ENCODE results near the gene RAB1A.

Gene RAB1A

DNA sequence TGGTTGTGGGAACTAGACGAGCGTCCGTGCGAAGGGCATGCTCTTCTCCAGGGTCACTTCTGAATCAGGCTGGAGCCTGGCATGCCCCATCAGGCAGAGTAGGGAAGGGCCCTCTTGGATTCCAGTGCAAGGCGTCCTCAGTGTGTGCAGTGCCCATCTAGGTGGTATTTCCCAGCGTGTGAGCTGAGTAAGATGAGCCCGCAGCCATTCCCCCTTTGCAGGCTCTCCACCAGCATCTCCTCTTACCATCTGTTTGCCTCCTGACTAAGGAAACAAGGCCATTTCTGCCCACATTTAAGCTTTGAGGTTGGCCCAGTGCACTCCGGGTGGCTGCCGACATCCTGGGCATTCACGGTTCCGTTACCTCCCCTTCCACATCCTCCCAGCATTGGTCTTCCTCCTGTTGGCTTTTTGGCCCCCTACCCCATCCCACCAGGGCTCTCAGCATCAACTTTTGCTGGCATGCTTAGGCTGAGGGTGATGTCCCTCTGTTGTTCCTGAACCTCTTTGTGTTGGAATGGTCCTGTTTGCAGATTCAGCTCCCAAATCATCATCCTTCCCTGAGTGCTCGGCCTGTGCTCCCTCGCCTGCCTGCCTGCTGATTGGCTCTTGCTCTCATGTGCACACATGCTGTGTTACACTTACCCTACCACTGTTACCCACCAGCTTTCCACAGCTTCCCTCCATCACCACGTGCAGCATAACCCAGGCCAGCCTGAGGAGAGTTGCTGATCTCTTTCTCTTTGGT lies 61.9 kb downstream of the RAB1A start:
- TF ChIP-seq, protein P1, sequence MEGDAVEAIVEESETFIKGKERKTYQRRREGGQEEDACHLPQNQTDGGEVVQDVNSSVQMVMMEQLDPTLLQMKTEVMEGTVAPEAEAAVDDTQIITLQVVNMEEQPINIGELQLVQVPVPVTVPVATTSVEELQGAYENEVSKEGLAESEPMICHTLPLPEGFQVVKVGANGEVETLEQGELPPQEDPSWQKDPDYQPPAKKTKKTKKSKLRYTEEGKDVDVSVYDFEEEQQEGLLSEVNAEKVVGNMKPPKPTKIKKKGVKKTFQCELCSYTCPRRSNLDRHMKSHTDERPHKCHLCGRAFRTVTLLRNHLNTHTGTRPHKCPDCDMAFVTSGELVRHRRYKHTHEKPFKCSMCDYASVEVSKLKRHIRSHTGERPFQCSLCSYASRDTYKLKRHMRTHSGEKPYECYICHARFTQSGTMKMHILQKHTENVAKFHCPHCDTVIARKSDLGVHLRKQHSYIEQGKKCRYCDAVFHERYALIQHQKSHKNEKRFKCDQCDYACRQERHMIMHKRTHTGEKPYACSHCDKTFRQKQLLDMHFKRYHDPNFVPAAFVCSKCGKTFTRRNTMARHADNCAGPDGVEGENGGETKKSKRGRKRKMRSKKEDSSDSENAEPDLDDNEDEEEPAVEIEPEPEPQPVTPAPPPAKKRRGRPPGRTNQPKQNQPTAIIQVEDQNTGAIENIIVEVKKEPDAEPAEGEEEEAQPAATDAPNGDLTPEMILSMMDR (IDR thresholded peaks at IDR 0.05; ENCODE audit: extremely low read depth, missing control alignments), result no peak
- DNase-seq (ENCODE audit: low spot score), result no peak

- TF ChIP-seq, protein P1 (IDR thresholded peaks at IDR 0.05; ENCODE audit: extremely low read depth, missing control alignments), result peak; percentile 69
- DNase-seq (ENCODE audit: low spot score), result peak; percentile 76
Observed at GRCh38 chr2:65064728-65065552, 65.0 kb downstream of the RAB1A start.

DNA sequence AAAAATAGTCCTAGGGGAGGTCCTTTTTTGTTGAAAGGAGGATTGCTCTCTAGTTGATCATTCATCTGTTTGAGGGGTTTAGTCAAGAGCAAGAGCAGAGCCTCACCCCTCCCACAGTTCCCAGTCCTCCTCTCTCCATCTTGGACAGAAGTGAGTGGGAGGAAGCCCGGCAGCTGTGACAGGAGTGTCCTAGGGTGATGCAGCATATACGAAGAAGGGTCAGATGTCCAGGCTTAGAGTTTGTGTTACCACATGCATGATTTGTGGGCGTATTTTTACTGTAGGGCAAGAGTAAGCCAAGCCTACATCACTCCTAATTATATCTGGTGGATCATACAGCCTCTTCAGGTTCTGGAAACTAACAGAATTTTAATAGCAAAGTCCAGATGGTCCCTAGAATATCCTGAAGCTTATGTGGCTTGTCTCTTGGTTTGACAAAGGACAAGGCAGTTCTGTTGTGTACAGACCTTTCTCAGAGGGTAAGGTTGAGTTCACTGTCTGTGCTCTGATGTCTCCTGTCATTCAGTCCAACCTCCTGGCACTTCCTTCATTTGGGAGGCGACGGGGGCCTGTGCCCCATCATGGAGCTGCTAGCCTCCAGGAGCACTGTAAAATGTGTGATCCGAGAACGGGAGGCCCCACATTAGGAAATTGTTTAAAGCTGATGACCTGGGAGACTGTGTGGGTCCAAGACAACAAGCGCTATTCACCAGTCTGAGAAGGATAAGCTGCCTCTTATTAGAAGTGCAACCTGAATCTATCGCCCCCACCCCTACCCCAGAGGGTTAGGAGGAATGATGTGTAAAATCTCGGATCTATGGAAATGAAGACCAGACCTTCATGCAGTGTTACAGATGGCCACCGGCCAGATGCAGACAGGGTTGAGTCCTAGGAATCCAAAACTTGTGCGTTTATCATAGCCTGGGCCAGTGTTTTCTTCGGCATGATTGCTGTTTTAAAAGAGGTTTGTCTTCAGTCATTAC lies 66.8 kb downstream of the RAB1A start:
- TF ChIP-seq, protein P1 (IDR thresholded peaks at IDR 0.05; ENCODE audit: extremely low read depth, missing control alignments), result no peak
- DNase-seq (ENCODE audit: low spot score), result no peak

DNA sequence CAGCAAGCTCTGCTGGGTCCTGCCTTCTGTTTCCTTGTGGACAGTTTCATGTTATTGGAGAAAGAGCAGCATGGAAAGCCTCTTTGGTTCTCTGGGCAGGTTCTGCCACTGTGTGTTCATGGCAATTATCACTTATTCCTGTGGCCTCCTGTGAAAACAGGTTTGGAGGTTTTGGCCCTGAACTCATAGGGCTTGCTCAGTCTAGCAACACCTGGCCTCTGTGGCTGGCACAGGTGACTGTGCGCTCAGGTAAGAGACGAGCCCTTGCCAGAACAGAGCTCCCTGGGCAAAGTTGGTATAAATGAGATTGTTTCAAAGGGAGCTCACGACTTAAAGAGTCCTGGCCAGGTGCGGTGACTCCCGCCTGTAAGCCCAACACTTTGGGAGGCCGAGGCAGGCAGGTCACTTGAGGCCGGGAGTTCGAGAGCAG lies 68.0 kb downstream of the RAB1A start:
- TF ChIP-seq, protein P1 (IDR thresholded peaks at IDR 0.05; ENCODE audit: extremely low read depth, missing control alignments), result no peak

GRCh38 chr2:65061146-65061909 lies 68.6 kb downstream of the RAB1A start:
- TF ChIP-seq, protein P1 (IDR thresholded peaks at IDR 0.05; ENCODE audit: extremely low read depth, missing control alignments), result no peak
- no peak for DNase-seq (ENCODE audit: low spot score)

More for the DNA sequence above, 68.0 kb downstream of the RAB1A start:
- no peak for DNase-seq (ENCODE audit: low spot score)

- DNase-seq (ENCODE audit: low spot score), result no peak
- TF ChIP-seq, protein P1 (IDR thresholded peaks at IDR 0.05; ENCODE audit: extremely low read depth, missing control alignments), result no peak
Observed at GRCh38 chr2:65059071-65059470, 70.8 kb downstream of the RAB1A start.
